ENCODE data around the gene GNG7. TPM values are rescaled to one million over a fixed set of nuclear protein-coding genes. Genes with fewer than 3 reads are reported as not detected.
"Not testable (repeated sequence)": the region's sequence is repeated elsewhere in the genome, so short reads cannot be mapped to it uniquely, and the experiment has no call there.

The GNG7 gene
- total and polyA plus RNA-seq, 7 donors = 1.2 to 8.0 (median 2.6) TPM

- peak overlapping the region; percentile 77 to 94 (median 84) for H3K27ac ChIP-seq
- H3K27me3 ChIP-seq = no peaks in the 10 kb centered on the region
- peaks cover 0 to 38% (median 27%) of the 10 kb centered on the region in 4 donors for H3K4me1 ChIP-seq
- no peak for TF ChIP-seq POLR2A (IDR thresholded peaks at IDR 0.05)
- peak in 2 of 4 donors; percentile 38 to 59 for TF ChIP-seq EP300 (IDR thresholded peaks at IDR 0.05)
- TF ChIP-seq POLR2AphosphoS5 (IDR thresholded peaks at IDR 0.05) = peak in 3 of 4 donors; percentile 30 to 61 (median 53)
- intact Hi-C loops (cut with DNase I) = loop anchor here (1.0 to 2.0 kb wide), 3 partner anchors 16 to 85 kb away; no protein-coding TSS in a partner anchor
- peak overlapping the region; percentile 34 to 62 (median 52) for H3K4me3 ChIP-seq
- 3 to 12% methylated on average over 72 of the region's 72 CpGs for whole genome bisulfite sequencing, 2 donors
- no peaks in the 10 kb centered on the region for H3K36me3 ChIP-seq
- H3K9me3 ChIP-seq = no peaks in the 10 kb centered on the region
- peak; percentile 94 for DNase-seq
These were observed 207.9 kb downstream of the GNG7 start for GRCh38 chr19:2494447-2495129.

GRCh38 chr19:2494084-2494446 lies 208.4 kb downstream of the GNG7 start:
- Histone ChIP-seq H3K9me3 (no peaks in the 10 kb centered on the region), H3K27me3 (no peaks in the 10 kb centered on the region), H3K4me1 (peaks cover 0 to 43% (median 31%) of the 10 kb centered on the region in 4 donors), H3K27ac (peak overlapping the region; percentile 77 to 94 (median 84)), H3K4me3 (peak overlapping the region in 3 of 4 donors; percentile 47 to 62 (median 58)), H3K36me3 (no peaks in the 10 kb centered on the region)
- intact Hi-C loops (cut with DNase I) = loop anchor here (2.0 kb wide), 2 partner anchors 15 to 47 kb away; no protein-coding TSS in a partner anchor
- no peak for DNase-seq
- 24 to 61% methylated on average over 21 of the region's 21 CpGs for WGBS, 2 donors
- TF ChIP-seq CTCF (IDR thresholded peaks at IDR 0.05) (no peak), EP300 (IDR thresholded peaks at IDR 0.05) (no peak), POLR2A (IDR thresholded peaks at IDR 0.05) (no peak), POLR2AphosphoS5 (IDR thresholded peaks at IDR 0.05) (no peak)

DNA sequence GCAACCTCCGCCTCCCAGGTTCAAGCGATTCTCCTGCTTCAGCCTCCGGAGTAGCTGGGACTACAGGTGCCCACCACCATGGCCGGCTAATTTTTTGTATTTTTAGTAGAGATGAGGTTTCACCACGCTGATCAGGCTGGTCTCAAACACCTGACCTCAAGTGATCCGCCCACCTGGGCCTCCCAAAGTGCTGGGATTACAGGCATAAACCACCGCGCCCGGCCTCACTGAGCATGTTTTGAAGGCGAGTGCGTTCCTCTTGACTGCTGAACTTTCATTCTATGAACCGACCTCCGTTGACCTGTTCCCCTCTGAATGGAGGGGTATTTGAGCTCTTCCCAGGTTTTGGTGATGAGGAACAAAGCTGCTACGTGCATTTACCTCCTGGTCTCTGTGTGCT lies 209.0 kb downstream of the GNG7 start:
- Histone ChIP-seq H3K27ac (peak overlapping the region in 3 of 4 donors; percentile 81 to 94 (median 87)), H3K4me1 (peaks cover 0 to 49% (median 37%) of the 10 kb centered on the region in 4 donors)
- H3K9me3 ChIP-seq; intact Hi-C loops (cut with DNase I); DNase-seq; H3K4me3 ChIP-seq; H3K36me3 ChIP-seq; H3K27me3 ChIP-seq: not testable (repeated sequence)
- WGBS, 2 donors = 59 to 79% methylated on average over 14 of the region's 14 CpGs

DNA sequence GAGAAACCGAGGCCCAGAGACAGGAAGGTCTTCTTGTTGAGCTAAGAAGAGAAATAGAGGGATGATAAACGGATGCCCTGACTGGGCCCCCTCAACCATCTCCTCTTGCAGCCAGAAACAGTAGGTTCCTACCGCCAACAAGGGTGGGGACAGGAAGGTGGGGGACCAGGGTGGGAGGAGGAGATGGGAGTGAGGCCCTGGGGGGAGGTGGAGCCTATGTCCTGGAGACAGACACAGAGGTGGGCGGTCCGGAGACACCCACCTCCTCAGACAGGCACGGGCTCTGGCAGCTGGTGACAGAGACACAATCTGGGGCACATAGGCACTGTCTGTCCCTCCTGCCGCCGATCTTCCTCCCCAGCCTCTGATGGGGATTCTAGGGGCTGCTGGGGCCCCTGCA lies 209.6 kb downstream of the GNG7 start:
- intact Hi-C loops (cut with DNase I) = no loop called here
- Histone ChIP-seq H3K27me3 (no peaks in the 10 kb centered on the region), H3K36me3 (no peaks in the 10 kb centered on the region), H3K4me3 (no peak overlapping the region), H3K27ac (no peak overlapping the region), H3K9me3 (no peaks in the 10 kb centered on the region), H3K4me1 (peaks cover 0 to 54% (median 42%) of the 10 kb centered on the region in 4 donors)
- TF ChIP-seq EP300 (IDR thresholded peaks at IDR 0.05) (no peak), POLR2A (IDR thresholded peaks at IDR 0.05) (no peak), CTCF (IDR thresholded peaks at IDR 0.05) (no peak), POLR2AphosphoS5 (IDR thresholded peaks at IDR 0.05) (no peak)
- 68 to 77% methylated on average over 8 of the region's 8 CpGs for WGBS, 2 donors
- no peak for DNase-seq

- TF ChIP-seq POLR2AphosphoS5 (IDR thresholded peaks at IDR 0.05) (peak in 1 of 4 donors; percentile 18), CTCF (IDR thresholded peaks at IDR 0.05) (no peak), POLR2A (IDR thresholded peaks at IDR 0.05) (no peak), EP300 (IDR thresholded peaks at IDR 0.05) (no peak)
- intact Hi-C loops (cut with DNase I) = no loop called here
- 10 to 39% methylated on average over 23 of the region's 23 CpGs for WGBS, 2 donors
- H3K36me3 ChIP-seq = no peaks in the 10 kb centered on the region
- peaks cover 0 to 54% (median 42%) of the 10 kb centered on the region in 4 donors for H3K4me1 ChIP-seq
- H3K27me3 ChIP-seq = no peaks in the 10 kb centered on the region
- no peak overlapping the region for H3K4me3 ChIP-seq
- no peaks in the 10 kb centered on the region for H3K9me3 ChIP-seq
- no peak for DNase-seq
- peak overlapping the region in 2 of 4 donors; percentile 45 to 50 for H3K27ac ChIP-seq
These were observed 211.2 kb downstream of the GNG7 start for GRCh38 chr19:2491130-2491801.
